ENCODE results near the gene PAWR. TPM values are rescaled to one million over a fixed set of nuclear protein-coding genes. Genes with fewer than 3 reads are reported as not detected.
A peak's percentile ranks its signal among the peaks of the same experiment; 100 is the strongest.
"Not testable (repeated sequence)": the region's sequence is repeated elsewhere in the genome, so short reads cannot be mapped to it uniquely, and the experiment has no call there.

The PAWR gene
- total RNA-seq, 1 donor from 2014 or later: 154 TPM

DNA sequence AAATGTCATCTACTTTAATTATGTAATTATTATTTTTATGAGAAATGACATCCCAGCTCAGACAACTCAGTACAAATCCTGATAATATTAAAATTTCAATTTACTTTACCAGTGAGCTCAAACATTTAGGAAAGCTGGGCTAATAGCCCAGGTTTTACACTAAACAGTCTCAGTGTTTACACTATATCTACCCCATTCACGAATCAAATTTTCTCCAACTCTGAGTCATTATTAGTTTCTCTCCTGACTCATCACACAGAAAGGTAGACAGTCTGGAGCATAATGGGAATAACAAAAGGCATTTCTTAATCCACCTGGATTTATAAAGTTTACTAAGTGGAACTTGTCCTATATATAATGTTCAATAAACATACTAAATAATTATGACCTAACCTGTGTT, 5.7 kb downstream of the PAWR start:
- DNase-seq: peak; percentile 63

DNA sequence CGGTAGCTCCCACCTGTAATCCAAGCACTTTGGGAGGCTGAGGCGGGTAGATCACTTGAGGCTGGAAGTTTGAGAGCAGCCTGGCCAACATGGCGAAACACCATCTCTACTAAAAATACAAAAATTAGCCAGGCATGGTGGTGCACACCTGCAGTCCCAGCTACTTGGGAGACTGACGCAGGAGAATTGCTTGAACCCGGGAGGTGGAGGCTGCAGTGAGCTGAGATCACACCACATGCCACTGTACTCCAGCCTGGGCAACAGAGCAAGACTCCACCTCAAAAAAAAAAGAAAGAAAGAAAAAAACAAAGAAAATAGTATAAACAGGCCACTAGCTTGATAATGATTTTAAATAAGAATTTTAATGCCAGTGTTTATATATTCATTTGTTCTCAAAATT, 6.4 kb downstream of the PAWR start:
- DNase-seq: not testable (repeated sequence)

DNA sequence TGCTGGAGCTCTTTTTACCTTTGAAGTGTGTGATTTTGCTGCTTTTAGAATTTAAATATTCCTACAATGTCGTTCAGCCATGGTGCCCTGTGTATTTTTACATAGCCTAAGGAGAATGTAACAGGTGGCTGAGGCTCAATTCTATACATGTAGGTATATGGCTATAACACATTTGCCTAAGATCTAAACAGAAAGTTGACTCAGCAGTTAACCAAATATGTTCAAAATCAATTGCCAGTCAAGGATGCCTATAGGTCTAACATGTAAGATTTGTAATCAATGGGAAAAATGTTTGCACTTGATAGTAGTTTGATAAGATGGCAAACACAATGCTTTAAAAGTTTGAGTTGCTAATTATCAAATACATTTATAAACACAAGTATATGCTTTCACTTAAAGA, 8.2 kb downstream of the PAWR start:
- no peak for DNase-seq

DNA sequence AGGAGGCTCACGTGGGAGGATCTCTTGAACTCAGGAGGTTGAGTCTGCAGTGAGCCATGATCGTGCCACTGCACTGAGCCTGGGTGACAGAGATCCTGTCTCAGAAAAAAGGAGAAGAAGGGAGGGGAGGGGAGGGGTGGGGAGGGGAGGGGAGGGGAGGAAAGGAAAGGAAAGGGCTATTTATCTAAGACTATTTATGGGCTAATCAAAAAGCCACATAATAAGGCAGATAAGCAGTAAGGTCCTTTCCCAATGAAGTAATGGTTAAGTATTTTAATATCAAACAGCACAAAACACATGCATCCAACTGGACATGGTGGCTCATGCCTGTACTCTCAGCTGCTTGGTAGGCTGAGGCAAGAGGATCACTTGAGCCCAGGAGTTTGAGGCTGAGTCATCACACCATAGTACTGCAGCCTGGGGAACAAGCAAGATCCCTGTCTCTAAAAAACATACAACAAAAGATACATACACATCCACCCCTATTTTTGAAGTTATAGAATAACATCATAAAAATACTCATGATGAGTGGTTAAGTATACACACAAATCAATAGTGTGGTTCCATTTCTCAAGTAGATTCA, 9.7 kb downstream of the PAWR start:
- peak; percentile 45 for DNase-seq

DNA sequence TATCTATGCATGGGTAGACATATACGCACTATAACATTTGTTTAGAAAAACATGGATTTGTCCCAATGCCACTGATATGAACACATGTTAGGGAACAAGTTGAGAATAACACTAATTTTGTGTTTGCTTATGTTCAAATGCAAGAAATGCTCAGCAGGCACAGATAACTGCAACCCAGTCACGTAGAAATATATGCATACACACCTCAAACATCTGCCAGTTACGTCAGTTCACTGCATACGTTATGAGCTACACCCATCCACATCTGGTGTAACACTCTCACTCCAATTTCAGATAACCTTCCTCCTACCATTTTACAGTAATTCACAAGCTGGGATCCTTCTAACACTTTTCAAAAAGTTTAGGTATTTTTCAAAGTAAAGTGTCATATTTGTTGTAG, 10.7 kb downstream of the PAWR start:
- no peak for DNase-seq

DNA sequence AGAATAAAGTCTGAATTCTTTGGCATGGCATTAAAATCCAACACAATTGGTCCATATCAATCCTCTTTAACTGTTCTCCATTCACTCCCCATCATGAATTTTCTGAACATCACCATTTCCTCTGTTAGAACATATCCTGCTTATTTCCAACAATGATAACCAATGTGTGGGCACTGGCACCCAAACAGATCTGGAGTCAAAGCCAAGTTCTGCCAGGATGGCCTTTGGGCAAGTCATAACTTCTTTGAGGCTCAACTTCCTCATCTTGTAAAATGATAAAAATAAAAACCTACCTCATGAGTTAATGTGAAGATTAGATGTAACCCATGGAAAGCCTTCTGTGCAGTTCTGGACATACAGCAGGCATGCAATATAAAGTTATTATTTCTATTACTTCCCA, 12.5 kb downstream of the PAWR start:
- no peak for DNase-seq

DNA sequence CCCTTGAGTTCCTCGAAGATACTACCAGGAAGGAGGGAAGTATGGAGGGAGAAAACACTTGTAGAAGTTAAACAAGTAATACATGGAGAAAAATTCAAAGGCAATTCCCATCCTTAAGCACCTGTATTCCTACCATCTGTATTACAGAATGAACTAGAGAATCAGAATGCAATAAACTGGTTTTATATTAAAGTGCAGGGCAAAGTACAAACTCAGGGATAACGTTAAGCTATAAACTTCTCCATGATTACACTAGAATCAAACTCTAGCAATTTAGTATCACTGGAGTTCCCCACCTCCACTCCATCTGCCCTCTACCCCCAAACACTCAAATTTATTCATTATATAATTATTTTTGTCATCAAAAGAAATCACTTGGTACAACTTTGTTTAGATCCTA, 13.1 kb downstream of the PAWR start:
- DNase-seq: no peak

DNA sequence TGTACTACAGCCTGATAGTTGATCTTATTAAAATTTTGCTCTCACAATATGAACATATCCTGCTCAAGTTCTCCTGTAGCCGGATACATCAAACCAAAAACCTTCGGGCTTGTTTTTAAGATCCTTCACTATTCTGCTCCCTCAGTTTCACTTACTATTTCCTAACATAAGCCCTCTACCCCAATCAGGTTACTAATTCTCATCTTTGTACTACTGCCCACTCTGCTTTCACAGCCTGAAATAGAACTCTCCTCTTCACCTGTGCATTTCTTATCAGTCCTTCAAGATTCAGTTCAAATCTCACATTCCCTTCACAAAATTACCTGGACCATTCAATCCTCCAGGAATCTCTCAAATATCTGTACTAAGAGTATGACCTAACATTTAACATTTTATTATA, 14.2 kb downstream of the PAWR start:
- no peak for DNase-seq

DNA sequence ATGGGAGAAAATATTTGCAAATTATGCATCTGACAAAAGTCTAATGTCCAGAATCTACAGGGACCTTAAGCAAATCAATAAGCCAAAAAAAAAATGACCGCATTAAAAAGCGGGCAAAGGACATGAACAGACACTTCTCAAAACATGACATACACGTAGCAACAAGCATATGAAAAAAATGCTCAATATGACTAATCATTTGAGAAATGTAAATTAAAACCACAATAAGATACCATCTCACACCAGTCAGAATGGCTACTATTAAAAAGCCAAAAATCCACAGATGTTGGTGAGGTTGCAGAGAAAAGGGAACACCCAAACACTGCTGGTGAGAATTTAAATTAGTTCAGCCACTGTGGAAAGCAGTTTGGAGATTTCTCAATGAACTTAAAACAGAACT, 16.1 kb downstream of the PAWR start:
- no peak for DNase-seq

DNA sequence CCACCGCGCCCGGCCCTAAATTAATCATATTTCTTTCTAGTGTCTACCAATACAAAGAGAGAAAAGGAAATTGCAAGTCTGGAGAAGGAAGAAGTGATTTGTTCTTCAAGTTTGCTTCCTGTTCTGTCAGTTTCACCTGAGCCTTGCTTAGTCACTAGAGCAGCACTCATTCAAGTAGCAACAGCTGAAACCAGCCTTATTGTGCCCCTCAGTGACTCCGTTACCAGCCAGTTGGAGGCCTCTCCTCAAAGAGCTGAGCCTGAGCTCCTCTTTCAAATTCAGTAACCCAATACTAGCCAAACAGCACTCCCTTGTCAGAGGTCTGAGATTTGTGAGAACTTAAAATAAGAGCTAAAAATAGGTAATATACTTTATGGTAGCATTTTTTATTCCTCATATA, 17.4 kb downstream of the PAWR start:
- DNase-seq: no peak

DNA sequence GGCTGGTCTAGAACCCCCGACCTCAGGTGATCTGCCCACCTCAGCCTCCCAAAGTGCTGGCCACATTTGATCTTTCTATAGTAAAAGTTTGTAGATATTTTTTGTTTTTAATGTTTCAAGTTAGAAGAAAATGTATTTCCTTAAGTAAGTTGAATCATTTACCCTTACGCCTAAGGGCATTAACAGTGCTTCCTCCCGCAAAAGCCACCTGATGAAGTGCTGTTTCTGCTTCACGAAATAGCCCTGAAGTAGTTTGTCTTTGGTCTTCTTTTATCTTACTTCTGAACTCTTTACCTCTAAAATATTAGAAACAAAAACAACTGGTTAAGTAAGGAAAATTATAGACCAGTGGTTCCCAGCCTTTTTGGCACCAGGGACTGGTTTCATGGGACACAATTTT, 22.7 kb downstream of the PAWR start:
- DNase-seq: no peak

DNA sequence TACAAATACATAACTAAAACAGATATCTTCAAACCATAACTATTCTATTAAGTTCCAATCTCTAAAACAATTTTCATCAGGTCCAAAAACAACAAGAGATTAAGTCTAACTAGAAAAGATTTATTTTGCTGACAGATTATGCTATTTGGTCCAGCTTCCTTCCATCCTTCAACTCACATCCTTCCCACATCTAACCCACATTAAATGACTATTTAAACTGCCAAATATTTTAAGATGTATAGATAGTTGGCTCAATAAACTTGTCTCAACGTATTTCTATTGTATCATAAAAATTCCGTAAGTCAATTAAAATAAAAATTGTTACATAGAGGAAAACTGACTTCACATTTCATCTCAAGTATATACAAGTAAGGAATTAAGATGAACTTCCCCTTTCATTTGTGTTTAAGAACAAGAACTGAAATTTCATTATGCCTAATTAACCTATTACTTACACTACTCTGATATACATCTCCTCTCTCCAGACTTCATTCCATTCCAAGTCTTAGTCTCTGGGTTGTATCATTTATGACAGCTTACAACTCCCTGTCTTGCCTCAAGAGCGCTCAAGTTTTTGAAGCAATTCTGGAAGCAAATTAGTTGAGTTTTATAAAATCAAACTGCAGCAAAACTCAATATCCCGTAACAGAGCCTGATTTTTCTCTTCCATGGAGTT, 25.4 kb downstream of the PAWR start:
- DNase-seq: no peak

DNA sequence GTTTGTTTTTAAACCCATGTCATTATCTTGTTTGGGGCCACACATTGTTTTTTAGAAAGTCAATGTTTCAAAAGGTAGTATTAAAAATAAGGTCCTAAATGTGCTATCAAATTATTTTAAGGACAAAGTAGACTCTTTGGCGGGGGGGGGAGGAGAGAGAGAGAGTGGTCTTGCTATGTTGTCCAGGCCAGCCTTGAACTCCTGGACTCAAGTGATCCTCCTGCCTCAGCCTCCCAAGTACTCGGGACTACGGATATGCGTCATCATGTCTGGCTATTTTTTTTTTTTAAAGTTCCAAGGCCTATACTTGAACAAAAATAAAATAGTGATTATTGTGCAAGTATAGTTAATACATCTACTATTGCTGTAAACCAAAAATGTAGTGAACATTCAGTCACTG, 26.2 kb downstream of the PAWR start:
- DNase-seq: no peak

DNA sequence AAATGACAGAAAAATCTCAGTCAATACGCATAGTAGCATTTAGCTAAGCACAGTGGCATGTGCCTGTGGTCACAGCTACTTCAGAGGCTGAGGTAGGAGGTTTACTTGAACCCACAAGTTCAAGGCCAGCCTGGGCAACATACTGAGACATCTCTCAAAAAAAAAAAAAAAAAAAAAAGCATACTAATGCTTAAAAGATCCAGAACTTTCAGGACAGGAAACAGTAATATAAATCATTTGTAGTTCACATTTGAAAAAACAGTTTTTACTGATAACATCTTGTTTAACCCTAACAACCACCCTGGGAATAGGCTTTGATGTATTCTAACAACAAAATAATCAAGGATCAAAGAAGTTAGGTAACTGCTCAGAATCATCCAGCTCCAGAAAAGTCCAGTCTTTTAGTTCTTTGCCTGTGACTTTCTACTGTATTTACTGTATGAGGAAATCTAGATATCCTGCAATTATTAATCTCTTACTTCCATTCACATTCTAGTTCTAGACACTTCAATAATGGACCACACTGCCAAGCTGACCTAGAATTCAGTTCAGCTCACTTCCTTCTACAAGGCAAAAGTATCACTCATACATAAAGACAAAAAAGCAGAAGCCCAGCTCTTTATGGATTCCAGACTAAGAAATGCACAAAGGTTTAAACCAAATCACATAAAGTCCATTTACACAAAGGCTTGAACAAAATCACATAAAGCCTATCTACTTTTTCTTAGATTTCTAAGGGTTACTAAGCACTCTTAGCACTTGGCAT, 28.5 kb downstream of the PAWR start:
- DNase-seq: peak; percentile 25

DNA sequence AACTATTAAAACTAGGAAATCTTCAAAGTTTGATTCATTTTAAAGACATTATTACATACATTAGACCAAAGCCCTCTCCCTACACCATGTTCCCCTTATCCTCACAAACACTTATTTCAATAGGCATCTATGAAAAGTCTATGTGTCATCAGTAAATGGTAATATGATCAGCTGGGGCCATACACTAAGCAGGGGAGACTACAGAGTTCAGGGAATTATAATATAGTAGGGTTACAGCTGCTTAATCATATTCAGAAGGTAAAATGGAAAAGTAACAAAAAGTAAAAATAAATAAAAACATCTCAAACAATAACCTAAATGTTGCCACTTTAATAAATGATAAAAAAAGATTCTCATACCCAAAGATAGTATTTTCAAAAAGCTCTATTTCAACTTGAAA, 29.1 kb downstream of the PAWR start:
- DNase-seq: no peak

DNA sequence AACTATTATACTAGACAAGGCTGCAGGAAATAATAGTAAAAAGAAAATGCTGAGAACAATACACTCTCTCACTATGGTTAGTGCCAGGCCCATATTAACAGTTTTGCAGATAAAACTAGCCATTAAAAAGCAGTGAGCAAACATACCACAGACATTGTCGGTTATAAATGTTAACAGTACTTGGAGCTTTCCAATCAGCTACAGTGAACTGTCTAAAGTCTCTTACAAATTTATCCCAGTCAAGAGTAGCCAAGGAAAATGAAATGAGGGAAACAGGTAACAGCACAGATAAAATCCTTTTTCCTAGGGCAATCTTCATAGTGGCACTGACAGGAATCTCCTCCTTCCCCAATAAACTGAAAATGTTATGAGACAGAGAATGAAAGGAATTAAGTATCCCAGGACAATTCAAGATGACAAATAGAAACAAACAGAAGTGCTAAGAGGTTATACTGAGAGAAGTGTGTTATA, 30.8 kb downstream of the PAWR start:
- DNase-seq: peak; percentile 17

DNA sequence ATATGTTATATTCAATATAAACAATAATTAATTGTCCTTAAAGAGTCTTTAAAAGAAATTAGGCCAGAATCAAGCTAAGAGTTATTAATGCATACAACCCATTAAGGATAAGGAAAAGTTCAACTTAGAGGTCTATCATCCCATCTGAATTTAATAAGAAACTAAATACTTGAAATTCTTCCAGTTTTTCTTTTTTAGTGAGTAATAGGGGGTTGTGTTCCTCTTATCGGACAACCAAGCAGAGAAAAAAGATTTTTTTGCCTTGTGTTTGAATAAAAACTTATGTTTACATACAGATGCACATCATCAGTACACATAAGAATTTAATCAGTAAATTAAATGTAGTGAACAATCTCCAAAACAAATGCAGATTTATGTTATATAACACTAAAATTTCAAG, 32.5 kb downstream of the PAWR start:
- DNase-seq: no peak

DNA sequence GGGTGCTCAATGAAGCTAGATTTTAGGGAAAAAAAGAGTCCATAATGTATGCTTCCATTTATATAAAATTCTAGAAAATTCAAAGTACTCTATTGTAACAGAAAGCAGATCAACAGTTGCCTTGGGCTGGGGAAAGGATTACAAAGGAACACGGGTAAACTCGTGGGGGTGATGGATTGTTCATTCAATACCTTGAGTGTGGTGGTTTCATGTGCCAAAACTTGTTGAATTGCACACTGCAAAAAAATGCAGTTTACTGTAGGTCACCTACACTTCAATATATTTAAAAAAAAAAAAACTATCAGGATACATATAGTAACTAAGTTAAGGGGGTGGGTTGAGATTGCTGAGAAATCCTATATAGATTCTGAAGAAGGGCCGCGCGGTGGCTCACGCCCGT, 33.6 kb downstream of the PAWR start:
- DNase-seq: no peak

DNA sequence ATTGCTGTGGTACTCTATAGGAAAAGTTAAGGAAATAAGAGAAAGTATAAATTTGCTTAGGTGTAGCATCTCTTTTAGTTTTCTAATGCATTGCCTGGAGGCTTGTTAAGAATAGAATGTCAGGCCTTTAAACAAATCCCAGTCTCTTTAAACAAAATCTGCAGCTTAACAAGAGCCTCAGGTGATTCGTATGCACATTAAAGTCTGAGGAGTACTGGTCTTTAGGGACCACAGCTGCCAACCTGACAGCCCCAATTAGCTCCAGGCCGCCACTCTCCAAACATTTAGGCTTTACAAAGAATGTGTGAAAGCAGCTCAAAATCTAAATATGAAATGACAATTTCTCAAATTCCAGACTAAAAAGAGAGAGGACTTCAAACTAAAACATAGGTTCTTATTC, 35.7 kb downstream of the PAWR start:
- DNase-seq: no peak

DNA sequence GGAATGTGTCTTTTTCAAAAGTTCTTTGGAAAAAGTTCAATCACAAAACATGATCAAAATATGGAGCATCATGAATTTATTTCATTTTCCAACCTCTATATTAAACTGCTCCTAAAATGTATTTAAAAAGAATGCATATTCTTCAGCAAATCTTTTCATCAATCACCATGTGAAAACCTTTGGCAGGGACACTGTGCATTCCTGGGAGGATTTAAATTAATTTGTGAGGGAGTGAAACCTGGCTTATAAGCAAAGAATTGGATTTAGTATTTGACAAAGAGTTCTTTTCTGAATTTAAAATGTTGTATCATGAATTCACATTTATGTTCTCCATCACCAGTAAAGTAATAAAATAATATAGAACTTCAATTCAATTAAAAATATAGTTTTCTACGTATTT, 38.2 kb downstream of the PAWR start:
- DNase-seq: no peak

DNA sequence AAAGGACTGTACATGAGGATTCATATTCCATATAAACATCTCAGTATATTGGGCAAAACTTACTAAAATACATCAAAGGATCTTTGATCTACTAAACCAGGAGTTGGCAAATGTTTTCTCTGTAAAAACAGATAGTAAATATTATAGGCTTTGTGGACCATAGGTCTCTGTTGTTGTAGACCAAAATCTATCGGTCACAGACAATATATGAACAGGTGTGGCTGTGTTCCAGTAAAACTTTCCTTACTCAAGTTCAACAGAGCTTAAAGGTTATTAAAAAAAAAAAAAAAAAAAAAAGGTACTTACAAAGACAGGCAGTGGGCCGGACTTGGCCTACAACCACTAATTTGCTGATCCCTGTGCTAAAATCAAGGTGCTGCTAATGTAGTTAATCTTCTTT, 40.3 kb downstream of the PAWR start:
- no peak for DNase-seq

DNA sequence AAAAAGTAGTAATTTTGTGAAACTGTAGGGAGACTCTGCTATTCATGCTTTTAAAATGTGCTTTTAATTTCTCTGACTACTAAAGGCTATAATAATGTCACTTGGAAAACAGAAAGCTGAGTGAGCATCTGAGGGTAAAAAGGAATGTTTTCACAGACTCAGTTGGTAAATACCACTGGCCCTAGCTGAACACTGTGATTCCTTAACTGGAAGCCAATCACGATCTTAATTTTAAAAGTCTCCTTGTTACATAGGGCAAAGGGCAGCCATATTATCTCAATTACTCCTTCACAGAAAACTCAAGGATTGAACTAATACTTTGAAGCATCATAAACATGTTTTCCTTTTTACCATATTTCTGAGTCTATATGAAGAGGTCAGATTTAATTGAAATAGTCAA, 41.9 kb downstream of the PAWR start:
- DNase-seq: no peak

DNA sequence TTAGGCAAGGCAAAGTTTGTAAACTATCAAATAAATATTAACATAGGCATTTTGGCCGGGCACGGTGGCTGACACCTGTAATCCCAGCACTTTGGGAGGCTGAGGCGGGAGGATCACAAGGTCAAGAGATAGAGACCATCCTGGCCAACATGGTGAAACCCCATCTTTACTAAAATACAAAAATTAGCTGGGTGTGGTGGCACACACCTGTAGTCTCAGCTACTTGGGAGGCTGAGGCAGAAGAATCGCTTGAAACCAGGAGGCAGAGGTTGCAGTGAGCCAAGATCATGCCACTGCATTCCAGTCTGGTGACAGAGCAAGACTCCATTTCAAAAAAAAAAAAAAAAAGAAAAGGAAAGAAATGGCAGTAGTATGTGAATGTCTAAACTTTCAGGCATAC, 43.9 kb downstream of the PAWR start:
- DNase-seq: not testable (repeated sequence)

DNA sequence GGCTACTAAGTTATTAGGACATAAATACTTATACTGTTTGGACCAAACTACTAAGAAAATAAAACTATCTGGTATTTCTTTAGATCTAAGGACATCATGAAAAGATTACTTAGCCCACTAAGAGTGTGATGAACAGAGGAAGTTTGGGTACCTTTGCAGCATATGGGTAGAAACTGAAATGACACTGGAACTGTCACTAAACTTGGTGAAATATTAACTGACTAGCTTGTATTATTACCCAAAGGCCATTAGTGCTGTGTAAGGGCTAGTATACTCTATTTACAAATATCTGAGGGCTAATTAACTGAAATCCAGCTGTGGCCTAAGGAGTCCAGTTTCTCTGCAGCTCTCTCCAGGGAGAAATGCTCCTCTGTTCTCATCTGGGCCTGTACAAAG, 45.5 kb downstream of the PAWR start:
- DNase-seq: no peak

Measured in dermis blood vessel endothelial cell (primary cell).